ENCODE results near the gene RORC.

RORC gene

DNA sequence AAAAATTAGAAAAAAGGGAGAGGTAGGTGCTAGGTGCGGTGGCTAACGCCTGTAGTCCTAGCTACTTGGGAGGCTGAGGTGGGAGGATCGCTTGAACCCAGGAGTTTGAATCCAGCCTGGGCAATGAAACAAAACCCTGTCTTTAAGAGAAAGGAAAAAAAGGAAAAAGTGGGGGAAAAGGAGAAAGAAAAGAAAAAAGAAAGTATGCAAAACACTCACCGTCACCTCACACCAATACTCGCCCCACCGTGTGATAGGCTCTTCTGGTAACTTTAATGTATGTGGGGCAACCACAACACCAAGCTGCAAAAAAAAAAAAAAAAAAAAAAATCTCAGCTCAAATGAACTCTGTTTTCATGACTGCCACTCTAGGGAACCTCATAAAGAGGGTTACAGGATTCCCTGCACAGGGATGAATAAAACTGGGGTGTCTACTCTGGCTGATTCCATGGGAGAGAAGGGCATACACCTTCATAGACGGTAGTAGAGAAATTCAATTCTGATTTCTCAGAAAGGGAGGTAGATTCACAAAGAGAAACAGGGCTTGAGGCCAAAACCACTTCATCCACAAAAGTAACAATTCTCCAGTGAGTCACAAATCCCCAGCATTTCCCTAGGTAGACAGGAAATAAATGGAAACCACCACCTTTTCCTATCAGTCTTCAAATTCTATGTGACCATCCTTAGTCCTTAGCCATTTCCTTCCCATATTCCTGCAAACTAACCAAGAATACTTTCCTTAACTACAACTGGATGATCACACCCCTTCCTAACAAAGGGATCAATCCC lies 70.8 kb downstream of the RORC start:
- DNase-seq, result no peak
- no peaks in the 10 kb centered on the region for H3K9me3 Mint-ChIP-seq
- no peak overlapping the region for H3K27ac Mint-ChIP-seq
- H3K4me1 Mint-ChIP-seq, result peaks cover 46% of the 10 kb centered on the region
- H3K4me3 Mint-ChIP-seq, result no peak overlapping the region
- no peak for ATAC-seq
- no peaks in the 10 kb centered on the region for H3K27me3 Mint-ChIP-seq

DNA sequence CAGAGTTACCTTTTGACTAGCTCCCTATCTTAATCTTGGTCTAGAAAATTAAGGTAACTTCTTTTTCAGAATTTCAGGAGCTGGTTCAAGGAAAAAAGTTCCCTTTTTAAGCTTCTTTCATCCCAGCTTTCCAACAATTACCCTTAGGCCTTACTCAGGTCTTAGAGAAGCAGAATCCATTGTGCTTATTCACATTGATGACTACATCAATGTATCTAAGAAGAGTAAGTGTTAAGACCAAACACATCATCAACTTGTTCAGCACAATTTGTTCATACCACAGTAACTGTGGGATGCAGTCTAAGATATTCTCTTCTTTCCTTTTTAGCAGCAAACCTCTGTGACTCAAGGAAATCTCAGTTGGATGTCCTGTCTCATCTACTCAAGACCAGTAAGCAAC lies 72.4 kb downstream of the RORC start:
- H3K27ac Mint-ChIP-seq, result no peak overlapping the region
- H3K27me3 Mint-ChIP-seq, result no peaks in the 10 kb centered on the region
- no peaks in the 10 kb centered on the region for H3K9me3 Mint-ChIP-seq
- ATAC-seq, result no peak
- DNase-seq, result no peak
- no peak overlapping the region for H3K4me3 Mint-ChIP-seq
- peaks cover 42% of the 10 kb centered on the region for H3K4me1 Mint-ChIP-seq

DNA sequence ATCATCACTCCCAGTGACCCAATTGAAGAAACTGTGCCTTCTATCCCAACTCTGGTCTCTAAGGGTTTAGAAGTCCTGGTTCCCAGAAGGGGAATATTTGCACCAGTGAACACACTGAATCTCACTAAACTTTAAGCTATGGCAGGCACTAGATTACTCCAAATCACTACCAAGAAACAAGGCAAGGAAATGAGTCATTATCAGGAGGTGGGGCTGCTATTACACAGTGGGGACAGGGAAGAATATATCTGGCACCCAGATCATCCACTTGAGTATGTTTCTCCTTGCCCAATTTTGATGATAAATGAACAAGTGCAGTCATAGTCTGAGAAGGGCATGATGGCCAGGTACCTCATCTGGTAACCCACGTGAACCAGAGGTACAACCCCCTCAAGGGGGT lies 75.3 kb downstream of the RORC start:
- DNase-seq (no peak), ATAC-seq (peak; percentile 84)
- no peak overlapping the region for H3K4me3 Mint-ChIP-seq
- peak overlapping the region in 1 of 2 donors; percentile 67 for H3K27ac Mint-ChIP-seq
- peaks cover 20% of the 10 kb centered on the region for H3K4me1 Mint-ChIP-seq
- no peaks in the 10 kb centered on the region for H3K27me3 Mint-ChIP-seq
- no peaks in the 10 kb centered on the region for H3K9me3 Mint-ChIP-seq

Measured in stimulated activated naive CD8-positive, alpha-beta T cell treated with anti-CD3 and anti-CD28 coated beads, Interleukin-15, amount 100 ng/mL, for 72 hours (primary cell).